ENCODE data around the gene USP34. TPM values are rescaled to one million over a fixed set of nuclear protein-coding genes. Genes with fewer than 3 reads are reported as not detected.
"Not testable (repeated sequence)": the region's sequence is repeated elsewhere in the genome, so short reads cannot be mapped to it uniquely, and the experiment has no call there.

Gene USP34
- polyA plus RNA-seq, 3 donors: 20.8 to 58.5 (median 32.9) TPM

- H3K27ac ChIP-seq (ENCODE audit: low read depth, low read length): no peak overlapping the region
These were observed 285.6 kb downstream of the USP34 start for GRCh38 chr2:61185231-61185728.

DNA sequence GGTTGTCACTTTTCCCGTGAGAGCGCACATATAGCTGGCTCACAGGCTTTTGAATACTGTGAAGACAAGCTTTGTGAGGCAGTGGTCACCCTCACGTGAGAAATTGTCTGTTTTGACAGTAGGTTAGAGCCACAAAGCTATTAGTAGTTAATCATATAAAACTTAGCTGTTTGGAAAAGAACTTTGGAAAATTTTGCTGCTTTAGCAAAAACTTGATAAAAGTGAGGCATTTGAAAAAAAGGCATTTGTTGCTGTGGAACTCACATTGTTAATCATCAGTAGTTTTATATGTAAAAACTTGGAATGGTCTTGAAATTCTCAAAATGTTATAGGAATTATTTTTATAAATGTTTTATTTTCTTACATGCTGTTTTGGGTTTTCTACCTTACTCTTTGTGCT, 286.6 kb downstream of the USP34 start:
- WGBS, 3 donors: 91 to 93% (median 91%) methylated on average over 3 of the region's 3 CpGs
- no peak overlapping the region for H3K27ac ChIP-seq (ENCODE audit: low read depth, low read length)

DNA sequence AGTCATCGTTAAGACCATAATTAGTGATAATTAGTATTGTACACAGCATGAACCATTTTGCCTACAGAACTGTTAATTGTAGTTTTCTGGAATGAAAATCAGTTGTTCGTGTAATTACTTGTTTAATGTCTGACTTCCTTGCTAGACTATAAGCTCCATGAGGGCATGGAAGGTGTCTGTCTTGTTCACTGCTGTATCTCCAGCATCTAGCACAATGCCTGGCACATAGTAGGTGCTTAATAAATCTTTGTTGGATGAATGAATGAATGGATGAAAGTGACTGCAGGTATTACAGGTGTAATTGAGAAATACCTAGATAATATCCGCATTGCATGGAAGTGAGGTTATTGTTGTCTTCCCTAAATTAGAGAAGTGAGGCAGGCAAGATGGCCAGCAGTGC, 287.1 kb downstream of the USP34 start:
- WGBS, 3 donors: 94 to 97% (median 96%) methylated on average over 3 of the region's 3 CpGs
- no peak overlapping the region for H3K27ac ChIP-seq (ENCODE audit: low read depth, low read length)

DNA sequence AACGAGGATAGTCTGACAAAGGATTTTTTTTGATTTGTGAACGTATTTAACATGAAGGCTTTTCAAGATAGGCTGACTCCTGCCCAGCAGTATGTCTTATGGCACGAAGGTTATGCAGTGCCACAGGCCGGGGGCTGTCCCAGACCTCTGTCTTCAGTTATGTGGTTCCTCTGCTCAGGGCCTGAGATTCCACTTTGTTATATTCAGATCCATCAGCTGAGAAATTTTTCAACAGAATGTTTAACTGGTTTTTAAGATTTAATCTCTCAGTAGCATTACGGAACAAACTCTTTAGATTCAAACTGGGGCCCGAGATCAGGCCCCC, 288.9 kb downstream of the USP34 start:
- WGBS, 3 donors: 71 to 84% (median 76%) methylated on average over 6 of the region's 6 CpGs
- H3K27ac ChIP-seq (ENCODE audit: low read depth, low read length): no peak overlapping the region

DNA sequence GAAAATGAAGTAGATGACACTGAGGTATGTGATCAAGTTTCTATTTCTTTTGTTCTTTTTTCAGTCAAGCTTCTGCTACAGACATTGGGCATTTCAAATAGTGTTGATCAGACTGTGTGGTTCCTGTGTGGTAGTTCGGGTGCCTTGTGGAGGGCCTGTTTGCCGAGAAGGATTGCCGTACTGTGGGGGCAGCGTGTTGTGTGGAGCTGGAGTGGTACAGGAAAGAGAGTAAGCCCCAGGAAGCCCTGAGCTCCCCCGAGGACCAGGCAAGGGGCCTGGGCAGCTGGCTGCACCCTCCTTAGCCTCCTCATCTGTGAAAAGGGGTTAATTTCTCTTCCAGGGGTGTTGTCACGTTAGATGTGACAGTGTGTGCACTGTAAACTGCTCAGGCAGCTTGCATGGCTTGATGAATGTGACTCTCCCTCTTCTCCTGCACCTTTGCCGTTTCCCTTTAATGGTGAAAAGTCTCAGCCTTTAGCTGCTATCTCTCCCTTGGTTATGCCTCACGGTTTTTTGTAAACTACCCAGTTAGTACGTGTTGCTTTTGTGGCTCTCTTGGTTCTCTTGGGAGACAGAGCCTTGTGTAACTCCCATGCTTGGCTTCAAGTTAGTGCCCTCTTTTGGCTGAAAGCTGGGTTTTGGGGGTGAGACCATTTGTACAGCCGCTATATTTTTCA, 289.4 kb downstream of the USP34 start:
- H3K27ac ChIP-seq (ENCODE audit: low read depth, low read length): no peak overlapping the region
- WGBS, 3 donors: 61 to 72% (median 64%) methylated on average over 10 of the region's 10 CpGs

DNA sequence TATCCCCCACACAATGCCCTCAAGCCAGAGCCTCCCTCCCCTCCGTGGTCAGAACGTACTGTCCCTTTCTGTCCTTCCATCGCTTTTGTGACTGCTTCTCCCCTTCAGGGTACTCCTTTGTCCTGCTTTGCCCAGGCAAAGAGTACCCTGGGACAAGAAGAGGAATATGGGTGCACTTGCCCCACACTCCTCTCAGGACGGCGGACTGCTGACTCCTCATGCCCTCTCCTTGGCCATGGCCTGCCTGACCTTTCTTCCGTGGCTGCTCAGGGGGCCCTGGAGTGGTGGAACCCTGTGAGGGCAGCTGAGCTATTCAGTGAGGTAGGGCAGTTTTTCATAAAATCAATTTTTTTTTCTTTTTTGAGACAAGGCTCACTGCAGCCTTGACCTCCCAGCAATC, 290.2 kb downstream of the USP34 start:
- WGBS, 3 donors: 80 to 90% (median 83%) methylated on average over 6 of the region's 6 CpGs

DNA sequence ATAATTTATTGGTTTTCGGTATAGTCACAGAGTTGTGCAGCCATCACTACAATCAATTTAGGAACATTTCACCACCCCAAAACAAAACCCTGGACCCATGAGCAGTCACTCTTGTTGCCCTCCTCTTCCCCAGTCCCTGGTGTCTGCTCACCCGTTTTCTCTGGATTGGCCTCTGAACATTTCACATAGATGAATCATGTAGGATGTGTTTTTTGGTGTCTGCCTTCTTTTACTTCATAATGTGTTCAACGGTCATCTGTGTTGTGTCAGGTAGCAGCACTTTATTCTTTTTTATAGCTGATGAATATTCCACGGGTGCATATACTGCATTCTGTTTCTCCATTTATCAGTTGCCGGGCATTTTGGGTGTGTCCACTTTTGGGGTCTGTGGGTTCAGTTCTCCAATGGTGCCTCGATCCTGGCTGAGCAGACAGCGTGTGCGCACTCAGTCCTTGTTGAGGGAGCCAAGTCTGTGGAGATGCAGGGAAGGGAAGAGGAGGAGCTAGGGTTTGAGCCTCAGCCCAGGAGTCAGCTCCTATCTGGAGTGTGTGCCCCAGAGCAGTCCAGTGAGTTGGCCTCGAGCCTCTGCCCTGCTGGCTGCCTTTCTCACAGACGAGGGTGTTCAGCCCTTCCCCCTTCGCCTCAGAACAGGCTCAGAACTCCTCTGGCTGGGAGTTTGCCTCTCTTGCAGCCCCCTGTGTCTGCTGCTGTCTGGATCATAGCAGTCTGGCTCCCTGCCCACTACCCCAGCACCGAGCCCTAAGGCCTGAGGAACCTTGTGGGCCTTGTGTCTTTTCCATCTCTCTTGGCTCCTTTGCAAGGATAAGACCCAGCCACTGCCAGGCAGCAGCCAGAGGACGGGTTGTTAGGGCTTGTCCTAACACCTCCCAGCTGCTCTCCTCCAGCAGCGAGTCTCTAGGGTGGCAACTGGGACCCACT, 290.9 kb downstream of the USP34 start:
- no peak overlapping the region for H3K27ac ChIP-seq (ENCODE audit: low read depth, low read length)
- WGBS, 3 donors: 38 to 57% (median 52%) methylated on average over 14 of the region's 14 CpGs

More for the DNA sequence above, 290.2 kb downstream of the USP34 start:
- H3K27ac ChIP-seq (ENCODE audit: low read depth, low read length): no peak overlapping the region

GRCh38 chr2:61178603-61179545, 292.0 kb downstream of the USP34 start:
- H3K27ac ChIP-seq (ENCODE audit: low read depth, low read length): no peak overlapping the region
- WGBS, 3 donors: 81 to 91% (median 87%) methylated on average over 22 of the region's 22 CpGs

GRCh38 chr2:61177727-61178549, 292.9 kb downstream of the USP34 start:
- H3K27ac ChIP-seq (ENCODE audit: low read depth, low read length): peak overlapping the region; percentile 93
- 12 to 18% (median 14%) methylated on average over 37 to 45 of the region's 45 CpGs for WGBS, 3 donors

DNA sequence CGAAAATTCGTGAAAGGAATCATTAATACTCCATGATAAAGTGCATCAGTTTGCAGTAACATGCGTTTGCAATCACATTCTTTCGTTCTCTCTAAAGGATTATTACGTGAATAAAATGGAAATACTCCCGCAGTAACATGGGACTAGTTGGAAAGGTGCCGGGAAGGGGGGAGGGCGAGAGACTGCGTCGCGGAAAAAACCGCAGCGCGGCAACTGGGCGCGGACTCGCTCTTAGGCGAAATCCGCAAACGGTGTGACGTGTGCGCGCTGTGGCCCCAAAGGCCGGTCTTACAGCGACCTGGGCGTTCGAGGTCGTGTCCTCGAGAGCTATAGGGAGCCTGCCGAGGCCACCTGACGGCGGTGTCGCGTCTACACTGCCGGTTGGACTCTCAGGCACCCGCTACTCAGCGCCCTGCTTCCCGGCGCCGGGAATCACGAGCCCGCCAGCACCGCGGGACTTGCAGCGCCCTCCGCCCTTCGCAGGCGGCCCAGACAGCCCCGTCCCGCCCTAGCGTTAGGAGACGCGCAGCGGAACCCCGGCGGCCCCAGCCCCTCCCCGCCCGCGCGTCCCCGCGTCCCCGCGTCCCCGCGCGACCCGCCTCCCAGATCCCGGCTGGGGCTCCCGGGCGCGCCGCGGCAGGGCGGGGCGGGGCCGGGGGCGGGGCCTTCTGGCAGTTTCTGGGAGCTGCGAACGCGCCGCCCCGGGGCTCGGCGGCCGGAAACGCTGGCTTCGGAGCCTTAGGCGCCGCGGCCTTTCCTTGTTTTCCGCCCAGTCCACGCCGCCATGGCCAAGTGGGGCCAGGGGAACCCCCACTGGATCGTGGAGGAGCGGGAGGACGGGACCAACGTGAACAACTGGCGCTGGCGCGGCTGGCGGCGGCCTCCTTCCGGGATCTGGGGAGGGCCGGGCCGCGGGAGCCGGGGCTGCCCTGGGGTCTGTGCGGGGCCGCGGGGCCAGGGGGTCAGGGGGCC, 293.8 kb downstream of the USP34 start:
- WGBS, 3 donors: 1% methylated on average over 56 to 111 of the region's 111 CpGs

DNA sequence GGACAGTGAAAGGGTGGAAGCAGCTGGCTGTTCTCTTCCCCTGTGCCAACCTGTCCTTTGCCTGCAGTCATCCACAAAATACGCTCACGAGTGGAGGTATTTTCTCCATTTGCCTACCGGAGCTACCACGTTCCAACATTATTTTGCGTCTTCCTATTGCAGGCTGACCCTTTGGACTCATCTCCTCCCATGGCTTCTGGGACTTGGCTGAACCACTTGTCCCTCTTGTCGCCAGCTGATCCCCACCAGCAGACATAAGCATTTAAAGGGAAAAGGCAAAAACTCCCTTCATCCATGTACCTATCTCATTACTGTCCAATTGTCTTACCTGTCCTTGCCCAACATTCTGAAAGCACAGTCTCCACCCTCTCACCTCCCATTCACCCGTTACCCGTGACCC, 295.9 kb downstream of the USP34 start:
- 80 to 91% (median 88%) methylated on average over 8 of the region's 8 CpGs for WGBS, 3 donors
- H3K27ac ChIP-seq (ENCODE audit: low read depth, low read length): no peak overlapping the region

More for the DNA sequence above, 293.8 kb downstream of the USP34 start:
- H3K27ac ChIP-seq (ENCODE audit: low read depth, low read length): peak overlapping the region; percentile 93

DNA sequence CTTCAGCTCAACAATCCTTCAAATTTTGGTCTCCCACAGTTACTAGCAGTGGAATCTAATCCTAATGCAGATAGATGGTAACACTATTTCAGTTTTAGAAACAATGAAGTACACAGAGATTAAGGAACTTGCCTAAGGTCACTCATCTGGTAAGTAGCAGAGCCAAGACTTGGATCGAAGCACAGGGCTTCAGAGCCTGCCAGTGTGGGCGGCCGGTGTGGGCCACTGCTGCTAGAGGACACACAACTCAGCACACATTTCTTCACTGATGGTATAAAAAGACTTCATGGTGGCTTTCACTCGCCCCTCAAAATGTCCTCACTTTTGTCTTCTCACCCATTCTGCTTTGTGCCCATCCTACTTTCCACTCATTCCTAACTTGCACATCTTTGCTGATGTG, 297.8 kb downstream of the USP34 start:
- no peak overlapping the region for H3K27ac ChIP-seq (ENCODE audit: low read depth, low read length)
- 72 to 82% (median 73%) methylated on average over 4 of the region's 4 CpGs for WGBS, 3 donors

DNA sequence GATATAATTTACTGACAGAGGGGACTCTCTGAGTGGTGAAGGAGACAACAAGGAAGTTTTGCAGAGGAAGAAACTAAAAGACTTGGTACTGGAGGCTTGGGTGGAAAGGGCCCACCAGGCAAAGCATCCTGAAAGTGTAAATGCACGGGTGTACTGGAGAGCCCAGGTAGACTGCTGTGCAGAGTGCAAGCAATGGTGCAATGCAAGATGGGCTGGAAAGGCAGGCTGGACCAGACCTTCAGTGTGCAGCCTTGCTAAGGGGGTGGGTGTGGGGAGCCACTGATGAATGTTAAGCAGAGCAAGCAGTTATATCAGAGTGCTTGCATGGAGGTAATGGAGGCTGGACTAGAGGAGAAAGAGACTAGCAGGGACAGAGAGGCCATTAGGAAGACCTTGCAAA, 298.2 kb downstream of the USP34 start:
- 68 to 86% (median 78%) methylated on average over 1 of the region's 1 CpG for WGBS, 3 donors
- no peak overlapping the region for H3K27ac ChIP-seq (ENCODE audit: low read depth, low read length)

GRCh38 chr2:61167579-61167978, 303.3 kb downstream of the USP34 start:
- 96 to 97% (median 97%) methylated on average over 10 of the region's 10 CpGs for WGBS, 3 donors
- no peak overlapping the region for H3K27ac ChIP-seq (ENCODE audit: low read depth, low read length)

- WGBS, 3 donors: 69 to 95% (median 85%) methylated on average over 3 of the region's 3 CpGs
- no peak overlapping the region for H3K27ac ChIP-seq (ENCODE audit: low read depth, low read length)
These were observed 304.9 kb downstream of the USP34 start for GRCh38 chr2:61165946-61166345.

DNA sequence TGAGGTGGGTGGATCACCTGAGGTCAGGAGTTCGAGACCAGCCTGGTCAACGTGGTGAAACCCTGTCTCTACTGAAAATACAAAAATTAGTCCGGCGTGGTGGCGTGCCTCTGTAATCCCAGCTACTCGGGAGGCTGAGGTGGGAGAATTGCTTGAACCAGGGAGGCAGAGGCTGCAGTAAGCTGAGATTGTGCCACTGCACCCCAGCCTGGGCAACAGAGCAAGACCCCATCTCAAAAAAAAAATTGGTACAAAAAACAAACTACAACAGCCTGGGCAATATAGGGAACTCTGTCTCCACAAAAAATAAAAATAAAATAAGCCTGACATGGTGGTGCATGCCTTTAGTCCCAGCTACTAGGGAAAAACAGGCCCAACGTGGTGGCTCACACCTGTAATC, 305.8 kb downstream of the USP34 start:
- H3K27ac ChIP-seq (ENCODE audit: low read depth, low read length): not testable (repeated sequence)
- 94 to 95% (median 94%) methylated on average over 6 to 7 of the region's 7 CpGs for WGBS, 3 donors

DNA sequence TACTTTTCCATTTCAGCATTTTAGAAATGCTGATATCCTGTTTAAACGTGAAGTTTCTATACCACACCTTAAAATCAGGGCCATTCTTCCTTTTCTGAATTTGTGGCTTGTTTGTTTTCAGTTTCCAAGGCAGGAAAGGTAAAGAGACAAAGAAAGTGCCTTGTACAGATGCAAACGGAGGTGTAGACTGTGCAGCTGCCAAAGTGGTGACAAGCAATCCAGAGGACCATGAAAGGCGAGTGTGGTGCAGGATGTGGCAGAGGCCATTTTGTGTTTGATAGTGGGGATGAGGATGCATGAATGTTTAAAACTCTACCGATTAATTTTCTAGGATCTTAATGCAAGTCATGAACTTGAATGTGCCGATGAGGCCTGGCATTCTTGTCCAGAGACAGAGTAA, 308.2 kb downstream of the USP34 start:
- 87 to 91% (median 90%) methylated on average over 5 of the region's 5 CpGs for WGBS, 3 donors
- H3K27ac ChIP-seq (ENCODE audit: low read depth, low read length): no peak overlapping the region

All from adipose tissue (tissue), 3 donors.